Thoracic aorta (tissue), 2 donors: ENCODE results near the gene KNOP1. TPM values are rescaled to one million over a fixed set of nuclear protein-coding genes. Genes with fewer than 3 reads are reported as not detected.

Experiments
- ATAC-seq: fragments of 150-250 bp; one replicate; pipeline ENCODE4 v1.8.0; 2017; ENCODE audit warnings: low read depth; ENCODE audit not compliant: insufficient number of reproducible peaks, low FRiP score
- DNase-seq: peaks from one replicate; pipeline ENCODE4 v3.0.0-alpha.2; 2020; ENCODE audit warnings: low spot score
- H3K27ac ChIP-seq, 2 donors: fragments of 200-600 bp; sonication (generic); 1 replicate in 1 of 2; 2 replicates in 1 of 2; pipeline ENCODE4 v1.5.1; 2016; ENCODE audit warnings: mild to moderate bottlenecking in 2 of 2, moderate library complexity in 2 of 2
- H3K27me3 ChIP-seq: fragments of 200-600 bp; sonication (generic); replicated peaks from 2 replicates; pipeline ENCODE4 v1.6.0; 2016; ENCODE audit warnings: mild to moderate bottlenecking; ENCODE audit not compliant: insufficient read depth
- H3K36me3 ChIP-seq: fragments of 200-600 bp; sonication (generic); one replicate; pipeline ENCODE4 v1.5.1; 2016
- H3K4me1 ChIP-seq, 2 donors: fragments of 200-600 bp; sonication (generic); 1 replicate in 1 of 2; 2 replicates in 1 of 2; pipeline versions ENCODE4 v1.5.1 to v1.6.0; 2016; ENCODE audit warnings: low read depth in 2 of 2, mild to moderate bottlenecking in 1 of 2; ENCODE audit not compliant: control insufficient read depth in 1 of 2
- H3K4me3 ChIP-seq: fragments of 200-600 bp; sonication (generic); 2 replicates; pipeline ENCODE4 v1.5.1; 2016; ENCODE audit warnings: mild to moderate bottlenecking
- H3K9me3 ChIP-seq: fragments of 200-600 bp; sonication (generic); 2 replicates; pipeline ENCODE4 v1.5.1; 2016
- CTCF ChIP-seq: fragments of 200-600 bp; sonication (generic); IDR thresholded peaks from one replicate; pipeline ENCODE4 v1.5.1; 2019; ENCODE audit warnings: antibody characterized with exemption
- total RNA-seq, 2 donors: library from RNA; depleted of rRNA; stranded (reverse); fragments of >200 nt; gene quantifications; one replicate each; pipeline versions ENCODE4 v1.1.0 to v1.2.3, GENCODE V29; 2016

KNOP1 gene
- total RNA-seq, 2 donors from 2014 or later: 6.5 to 10.6 TPM

GRCh38 chr16:19659554-19659953 is 58.5 kb downstream of the KNOP1 start:
- no peak for DNase-seq
- H3K9me3 ChIP-seq: no peaks in the 10 kb centered on the region
- H3K36me3 ChIP-seq: peaks cover 27% of the 10 kb centered on the region
- TF ChIP-seq CTCF: no peak
- ATAC-seq: no peak
- no peak overlapping the region for H3K27ac ChIP-seq
- H3K27me3 ChIP-seq: no peaks in the 10 kb centered on the region
- no peak overlapping the region for H3K4me3 ChIP-seq
- no peaks in the 10 kb centered on the region for H3K4me1 ChIP-seq

GRCh38 chr16:19657831-19658230 is 60.2 kb downstream of the KNOP1 start:
- no peaks in the 10 kb centered on the region for H3K9me3 ChIP-seq
- H3K27ac ChIP-seq: no peak overlapping the region
- no peaks in the 10 kb centered on the region for H3K27me3 ChIP-seq
- H3K4me3 ChIP-seq: no peak overlapping the region
- ATAC-seq: no peak
- no peak for TF ChIP-seq CTCF
- no peaks in the 10 kb centered on the region for H3K4me1 ChIP-seq
- H3K36me3 ChIP-seq: peaks cover 40% of the 10 kb centered on the region
- DNase-seq: no peak

GRCh38 chr16:19655242-19655777 is 62.7 kb downstream of the KNOP1 start:
- Histone ChIP-seq H3K9me3 (no peaks in the 10 kb centered on the region), H3K4me1 (no peaks in the 10 kb centered on the region), H3K36me3 (peaks cover 47% of the 10 kb centered on the region), H3K4me3 (no peak overlapping the region), H3K27me3 (no peaks in the 10 kb centered on the region), H3K27ac (no peak overlapping the region)
- no peak for TF ChIP-seq CTCF
- DNase-seq (no peak), ATAC-seq (no peak)

- ATAC-seq: no peak
- Histone ChIP-seq H3K4me1 (no peaks in the 10 kb centered on the region), H3K27ac (no peak overlapping the region), H3K4me3 (no peak overlapping the region), H3K36me3 (peaks cover 47% of the 10 kb centered on the region), H3K27me3 (no peaks in the 10 kb centered on the region), H3K9me3 (no peaks in the 10 kb centered on the region)
- TF ChIP-seq CTCF: no peak
- DNase-seq: no peak
Measured at GRCh38 chr16:19654147-19654546, 63.9 kb downstream of the KNOP1 start.

Other genes starting within 250 kb of the KNOP1 start
- gene GDE1, start 196.1 kb downstream of the KNOP1 start, total RNA-seq: 10 to 100 TPM; 47.8 to 49.7 TPM
- gene CCP110, start 194.3 kb downstream of the KNOP1 start, total RNA-seq: 10 to 100 TPM; 20.4 to 30.7 TPM
- gene VPS35L, start 162.5 kb downstream of the KNOP1 start, total RNA-seq: 10 to 100 TPM; 38.2 to 41.6 TPM
- gene IQCK, start within 50 bp of the KNOP1 start, total RNA-seq: 10 to 100 TPM; 17.5 to 18.1 TPM
- gene GPRC5B, start 166.6 kb upstream of the KNOP1 start, total RNA-seq: 10 to 100 TPM in 1 of 2 donors, 1 to 10 TPM in 1; 9.6 to 16.1 TPM